Fibroblast of lung (primary cell): ENCODE results near the gene RPL10A.

Source experiments
- EZH2 ChIP-seq: IDR thresholded peaks from 2 replicates; pipeline ENCODE4 v1.5.1; 2012; ENCODE audit warnings: low read length, control low read depth, mild to moderate bottlenecking; ENCODE audit errors: missing control alignments
- TF ChIP-seq, protein P1 (sequence below), 2 donors: IDR thresholded peaks in 1 of 2; conservative IDR thresholded peaks in 1 of 2; 1 replicate in 1 of 2; 2 replicates in 1 of 2; pipeline ENCODE4 v1.5.1; 2011 to 2012; ENCODE audit warnings: low read length in 2 of 2, control low read depth in 1 of 2, inconsistent platforms in 1 of 2, low read depth in 1 of 2, mild to moderate bottlenecking in 1 of 2

- TF ChIP-seq, protein P1, sequence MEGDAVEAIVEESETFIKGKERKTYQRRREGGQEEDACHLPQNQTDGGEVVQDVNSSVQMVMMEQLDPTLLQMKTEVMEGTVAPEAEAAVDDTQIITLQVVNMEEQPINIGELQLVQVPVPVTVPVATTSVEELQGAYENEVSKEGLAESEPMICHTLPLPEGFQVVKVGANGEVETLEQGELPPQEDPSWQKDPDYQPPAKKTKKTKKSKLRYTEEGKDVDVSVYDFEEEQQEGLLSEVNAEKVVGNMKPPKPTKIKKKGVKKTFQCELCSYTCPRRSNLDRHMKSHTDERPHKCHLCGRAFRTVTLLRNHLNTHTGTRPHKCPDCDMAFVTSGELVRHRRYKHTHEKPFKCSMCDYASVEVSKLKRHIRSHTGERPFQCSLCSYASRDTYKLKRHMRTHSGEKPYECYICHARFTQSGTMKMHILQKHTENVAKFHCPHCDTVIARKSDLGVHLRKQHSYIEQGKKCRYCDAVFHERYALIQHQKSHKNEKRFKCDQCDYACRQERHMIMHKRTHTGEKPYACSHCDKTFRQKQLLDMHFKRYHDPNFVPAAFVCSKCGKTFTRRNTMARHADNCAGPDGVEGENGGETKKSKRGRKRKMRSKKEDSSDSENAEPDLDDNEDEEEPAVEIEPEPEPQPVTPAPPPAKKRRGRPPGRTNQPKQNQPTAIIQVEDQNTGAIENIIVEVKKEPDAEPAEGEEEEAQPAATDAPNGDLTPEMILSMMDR (conservative IDR thresholded peaks at IDR 0.05 in 1 of 2, IDR thresholded peaks at IDR 0.05 in 1 of 2; ENCODE audit: low read depth in 1 of 2, low read length in 2 of 2) = no peak
- TF ChIP-seq EZH2 = no peak
Observed at GRCh38 chr6:35487658-35488516, 19.7 kb downstream of the RPL10A start.
